Sciatic nerve (tissue), 2 donors: ENCODE measurements around the gene C1orf35. TPM values are rescaled to one million over a fixed set of nuclear protein-coding genes. Genes with fewer than 3 reads are reported as not detected.

Experiments used
- ATAC-seq: fragments of 200-7000 bp; cut with Tn5 transposase; one replicate; pipeline ENCODE4 v1.9.1; 2020; ENCODE audit warnings: mild to moderate bottlenecking, moderate library complexity
- DNase-seq: peaks from one replicate; pipeline ENCODE4 v3.0.0-alpha.2; 2020; ENCODE audit warnings: low spot score
- intact Hi-C: fragments of 100-400 bp; cut with DNase I; formaldehyde crosslinking; loops from one replicate; pipeline ENCODE4 v1.14.2; 2022
- total RNA-seq: library from RNA; stranded (reverse); fragmentation: NEBNext Ultra II Directional; extraction: Animal tissue kit (Norgen Biotek cat#: 25700); gene quantifications from one replicate; pipeline ENCODE4 v1.2.1, GENCODE V29; 2021
- donor health status: DM: no; HTN: no; CAD: no.
- donor health status: DM: no; HTN: no; CAD: no.

The C1orf35 gene
- total RNA-seq, 1 donor from 2014 or later = 15.8 TPM

DNA sequence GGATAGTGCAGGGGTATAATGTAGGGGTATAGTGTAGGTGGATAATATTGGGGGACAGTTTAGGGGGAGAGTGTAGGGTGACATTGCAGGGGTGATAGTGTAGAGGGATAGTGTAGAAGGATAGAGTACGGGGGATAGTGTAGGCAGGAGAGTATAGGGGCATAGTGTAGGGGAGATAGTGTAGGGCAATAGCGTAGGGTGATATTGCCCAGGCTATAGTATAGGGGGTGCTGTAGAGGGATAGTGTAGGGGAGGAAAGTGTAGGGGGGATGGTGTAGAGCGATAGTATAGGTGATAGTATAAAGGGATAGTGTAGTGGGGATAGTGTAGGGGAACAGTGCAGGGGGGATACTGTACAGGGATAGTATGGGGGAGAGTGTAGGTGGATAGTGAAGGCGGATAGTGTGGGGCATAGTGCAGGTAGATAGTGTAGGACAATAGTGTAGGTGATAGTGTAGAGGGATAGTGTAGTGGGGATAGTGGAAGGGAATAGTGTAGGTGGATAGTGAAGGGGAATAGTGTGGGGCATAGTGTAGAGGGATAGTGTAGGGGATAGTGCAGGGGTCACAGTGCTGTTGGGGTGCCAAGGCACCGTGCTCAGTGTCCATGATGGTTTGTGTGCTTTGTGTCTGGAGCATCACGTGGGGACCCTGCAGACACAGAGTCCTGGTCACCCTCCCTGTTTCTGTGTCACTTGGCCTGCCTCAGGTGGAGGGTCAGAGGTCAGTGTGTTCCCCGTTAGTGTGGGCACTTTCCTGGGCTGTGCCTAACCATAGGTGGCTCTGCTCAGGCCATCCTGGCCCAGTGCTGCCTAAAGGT lies 31.1 kb downstream of the C1orf35 start:
- intact Hi-C loops = no loop called here
- ATAC-seq (no peak), DNase-seq (no peak)

DNA sequence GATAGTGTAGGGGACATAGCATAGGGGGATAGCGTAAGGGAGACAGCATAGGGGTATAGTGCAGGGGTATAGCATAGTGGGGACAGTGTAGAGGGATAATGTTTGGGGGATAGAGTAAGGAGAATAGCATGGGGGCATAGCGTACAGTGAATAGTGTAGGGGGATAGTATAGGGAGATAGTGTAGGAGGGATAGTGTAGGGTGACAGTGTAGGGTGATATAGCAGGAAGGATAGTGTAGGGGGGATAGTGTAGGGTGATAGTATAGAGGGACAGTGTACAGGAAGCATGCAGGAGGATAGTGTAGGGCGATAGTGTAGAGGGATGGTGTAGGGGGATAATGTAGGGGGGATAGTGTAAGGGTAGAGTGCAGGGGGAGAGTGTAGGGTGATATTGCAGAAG lies 32.3 kb downstream of the C1orf35 start:
- ATAC-seq = no peak
- intact Hi-C loops = no loop called here
- no peak for DNase-seq

DNA sequence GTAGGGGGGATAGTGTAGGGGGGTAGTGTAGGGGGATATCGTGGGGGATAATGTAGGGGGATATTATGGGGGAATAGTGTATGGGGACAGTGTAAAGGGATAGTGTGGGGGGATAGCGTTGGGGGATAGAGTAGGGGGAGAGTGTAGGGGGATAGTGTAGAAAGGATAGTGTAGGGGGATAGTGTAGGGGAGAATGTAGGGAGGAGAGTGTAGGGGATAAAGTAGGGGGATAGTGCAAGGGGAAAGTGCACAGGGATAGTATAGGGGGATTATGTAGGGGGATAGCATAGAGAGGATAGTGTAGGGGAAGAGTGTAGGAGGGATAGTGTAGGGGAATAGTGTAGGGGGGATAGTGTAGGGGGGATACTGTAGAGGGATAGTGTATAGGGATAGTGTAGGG lies 33.0 kb downstream of the C1orf35 start:
- DNase-seq (no peak), ATAC-seq (no peak)
- intact Hi-C loops = no loop called here

DNA sequence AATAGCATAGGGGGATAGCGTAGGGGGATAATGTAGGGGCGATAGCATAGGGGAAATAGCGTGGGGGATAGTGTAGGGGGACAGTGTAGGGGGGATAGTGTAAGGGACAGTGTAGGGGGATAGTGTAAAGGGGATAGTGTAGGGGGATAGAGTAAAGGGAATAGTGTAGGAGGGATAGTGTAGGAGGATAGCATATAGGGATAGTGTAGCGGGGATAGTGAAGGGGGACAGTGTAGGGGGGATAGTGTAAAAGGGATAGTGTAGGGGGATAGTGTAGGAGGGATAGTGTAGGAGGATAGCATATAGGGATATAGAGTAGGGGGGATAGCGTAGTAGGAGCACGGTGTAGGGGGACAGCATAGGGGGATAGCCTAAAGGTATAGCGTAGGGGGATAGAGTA lies 34.8 kb downstream of the C1orf35 start:
- ATAC-seq = no peak
- intact Hi-C loops = no loop called here

DNA sequence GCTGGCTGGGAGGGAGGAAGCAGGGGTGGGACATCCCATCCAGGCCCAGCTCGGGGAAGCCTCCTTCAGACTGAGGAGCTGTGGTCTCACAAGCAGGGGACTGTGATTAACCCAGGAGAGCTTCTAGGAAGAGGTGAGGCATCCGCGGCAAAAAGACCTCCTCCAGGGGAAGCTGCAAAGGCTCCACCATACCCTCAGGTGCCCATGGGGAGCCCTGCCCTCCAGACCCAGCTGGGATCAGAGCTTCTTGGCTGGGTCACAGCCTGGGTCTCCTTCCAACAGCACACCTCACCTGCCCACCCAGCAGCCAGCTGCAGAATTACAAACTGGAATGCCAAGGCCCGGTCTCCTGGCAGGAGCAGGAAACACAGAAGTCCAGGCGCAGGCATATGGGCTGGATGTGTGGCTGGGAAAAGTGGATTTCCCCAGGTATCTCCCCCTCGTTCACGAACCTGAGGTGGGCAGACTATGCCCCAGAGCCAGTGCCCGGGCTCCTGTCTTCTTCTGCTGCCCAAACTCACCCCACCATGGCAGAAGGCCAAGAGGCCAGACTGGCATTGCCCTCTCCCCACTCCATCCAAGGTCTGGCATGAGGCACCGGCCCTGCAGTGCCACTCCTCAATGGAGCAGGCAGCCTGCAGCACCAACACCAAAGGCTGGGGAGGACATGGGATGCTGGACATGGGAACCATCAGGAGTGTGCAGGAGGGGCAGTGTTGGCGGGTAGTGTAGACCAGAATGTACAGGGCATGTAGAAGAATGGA lies 36.1 kb downstream of the C1orf35 start:
- DNase-seq (no peak), ATAC-seq (no peak)
- intact Hi-C loops = no loop called here

More for the DNA sequence above, 34.8 kb downstream of the C1orf35 start:
- no peak for DNase-seq

DNA sequence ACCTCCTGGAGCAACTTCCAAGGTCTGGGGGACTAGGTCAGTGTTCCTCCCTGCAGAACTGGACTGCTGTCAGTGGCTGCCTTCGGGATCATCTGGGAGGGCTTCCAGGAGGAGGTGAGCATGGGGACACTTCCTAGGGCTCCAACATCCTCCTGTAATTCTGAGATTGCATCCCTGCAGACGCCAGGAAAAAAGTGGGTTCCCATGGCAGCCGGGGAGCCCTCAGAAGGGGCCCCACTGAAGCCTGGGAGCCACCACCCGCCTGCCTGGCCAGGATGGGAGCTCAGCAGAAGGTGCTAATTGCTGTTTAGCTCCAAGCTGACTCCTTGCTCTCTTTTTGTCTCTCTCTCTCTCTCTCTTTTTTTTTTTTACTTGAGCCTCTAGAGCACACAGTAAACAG lies 36.7 kb downstream of the C1orf35 start:
- no peak for DNase-seq
- intact Hi-C loops = no loop called here
- ATAC-seq = no peak

DNA sequence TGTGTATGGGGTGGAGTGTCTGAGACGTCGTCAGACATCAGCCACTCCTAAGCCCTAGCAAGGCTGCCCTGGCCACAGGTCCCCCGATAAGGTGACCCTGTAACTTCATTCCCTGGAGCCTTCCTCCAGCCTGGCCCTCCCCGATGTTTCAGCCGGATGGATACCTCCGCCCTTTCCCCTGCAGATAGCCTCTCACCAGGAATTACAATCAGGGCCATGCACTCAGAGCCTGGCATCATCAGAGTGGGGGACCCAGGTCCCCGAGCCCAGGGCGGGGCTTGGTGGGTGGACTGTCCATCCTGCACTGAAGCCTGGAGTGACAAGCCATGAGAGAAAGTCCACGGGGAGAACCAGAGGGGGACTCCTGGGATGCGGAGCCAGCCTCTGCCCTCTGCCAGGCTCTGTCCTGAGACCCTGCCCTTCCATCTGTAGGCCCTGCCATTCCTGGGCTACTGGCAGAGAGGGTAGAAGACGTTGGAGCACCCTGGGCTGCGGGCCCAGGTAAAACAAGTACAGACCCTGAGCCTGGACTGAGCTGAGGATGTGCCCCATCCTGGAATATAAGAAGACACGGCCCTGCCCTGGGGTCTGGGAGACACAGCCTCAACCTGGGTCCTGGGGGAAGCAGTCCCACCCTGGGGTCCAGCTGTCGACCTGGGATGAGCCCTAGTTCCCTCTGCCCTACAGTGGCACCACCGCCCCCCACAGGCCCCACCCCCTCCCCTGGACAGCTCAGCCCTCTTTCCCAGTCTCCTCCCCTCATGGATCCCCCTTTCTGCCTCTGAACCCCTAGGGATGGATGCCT lies 37.4 kb downstream of the C1orf35 start:
- ATAC-seq = no peak
- no peak for DNase-seq
- intact Hi-C loops = no loop called here

DNA sequence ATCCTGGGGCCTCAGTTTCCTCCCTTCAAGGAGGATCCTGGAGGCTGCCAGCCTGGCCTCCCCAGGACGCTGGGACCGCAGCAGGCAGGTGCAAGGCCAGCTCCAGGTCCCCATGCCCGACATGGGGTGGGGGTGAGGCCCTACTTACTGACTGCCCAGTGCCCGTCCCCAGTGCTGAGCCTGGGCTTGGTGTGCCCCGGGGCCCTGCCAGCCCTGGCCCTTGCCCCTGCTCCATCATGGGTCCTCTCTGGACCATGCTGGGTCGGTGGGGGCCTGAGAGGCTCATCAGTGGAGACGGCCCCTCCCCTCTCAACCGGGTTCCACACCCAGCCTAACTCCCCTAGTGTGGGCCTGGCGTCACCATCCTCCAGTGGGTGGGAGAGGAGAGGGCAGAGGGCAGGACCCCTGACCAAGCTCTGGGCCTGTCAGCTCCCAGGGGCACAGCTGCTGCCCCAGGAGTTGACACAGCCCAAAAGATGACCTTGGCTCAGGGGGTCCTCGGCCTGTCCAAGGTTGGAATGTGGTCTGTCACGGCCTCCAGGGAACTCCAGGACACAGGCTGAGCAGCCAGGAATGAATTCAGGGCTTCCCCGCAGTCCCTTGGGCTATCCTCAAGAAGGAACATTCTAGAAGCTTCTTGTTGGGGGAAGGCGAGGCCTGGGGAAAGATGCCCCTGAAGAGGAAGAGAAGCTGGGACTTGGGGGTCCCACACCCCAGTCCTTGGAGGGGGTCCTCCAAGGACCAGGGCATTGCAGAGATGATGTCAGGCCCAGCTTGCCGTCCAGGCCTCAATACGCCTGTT lies 38.2 kb downstream of the C1orf35 start:
- ATAC-seq = no peak
- intact Hi-C loops = no loop called here
- no peak for DNase-seq

DNA sequence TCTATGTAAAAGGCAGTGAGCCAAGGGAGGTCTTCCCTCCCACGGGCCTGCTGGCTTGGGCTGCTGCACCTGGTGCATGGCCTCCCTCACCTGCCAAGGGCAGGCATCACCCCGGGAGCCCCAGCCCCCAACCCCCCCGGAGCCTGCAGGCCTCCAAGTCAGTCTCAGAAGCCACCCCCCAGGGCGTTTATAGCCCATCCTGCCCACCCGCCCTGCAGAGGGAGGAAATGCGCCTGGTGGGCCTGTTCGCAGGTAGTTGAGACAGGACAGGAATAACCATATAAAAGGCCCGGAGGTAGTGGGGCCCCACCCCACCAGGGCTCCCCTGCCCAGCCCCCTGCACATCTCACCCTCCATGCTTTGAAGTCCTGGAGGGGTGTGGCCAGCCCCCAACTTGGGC lies 38.8 kb downstream of the C1orf35 start:
- no peak for DNase-seq
- ATAC-seq = no peak

DNA sequence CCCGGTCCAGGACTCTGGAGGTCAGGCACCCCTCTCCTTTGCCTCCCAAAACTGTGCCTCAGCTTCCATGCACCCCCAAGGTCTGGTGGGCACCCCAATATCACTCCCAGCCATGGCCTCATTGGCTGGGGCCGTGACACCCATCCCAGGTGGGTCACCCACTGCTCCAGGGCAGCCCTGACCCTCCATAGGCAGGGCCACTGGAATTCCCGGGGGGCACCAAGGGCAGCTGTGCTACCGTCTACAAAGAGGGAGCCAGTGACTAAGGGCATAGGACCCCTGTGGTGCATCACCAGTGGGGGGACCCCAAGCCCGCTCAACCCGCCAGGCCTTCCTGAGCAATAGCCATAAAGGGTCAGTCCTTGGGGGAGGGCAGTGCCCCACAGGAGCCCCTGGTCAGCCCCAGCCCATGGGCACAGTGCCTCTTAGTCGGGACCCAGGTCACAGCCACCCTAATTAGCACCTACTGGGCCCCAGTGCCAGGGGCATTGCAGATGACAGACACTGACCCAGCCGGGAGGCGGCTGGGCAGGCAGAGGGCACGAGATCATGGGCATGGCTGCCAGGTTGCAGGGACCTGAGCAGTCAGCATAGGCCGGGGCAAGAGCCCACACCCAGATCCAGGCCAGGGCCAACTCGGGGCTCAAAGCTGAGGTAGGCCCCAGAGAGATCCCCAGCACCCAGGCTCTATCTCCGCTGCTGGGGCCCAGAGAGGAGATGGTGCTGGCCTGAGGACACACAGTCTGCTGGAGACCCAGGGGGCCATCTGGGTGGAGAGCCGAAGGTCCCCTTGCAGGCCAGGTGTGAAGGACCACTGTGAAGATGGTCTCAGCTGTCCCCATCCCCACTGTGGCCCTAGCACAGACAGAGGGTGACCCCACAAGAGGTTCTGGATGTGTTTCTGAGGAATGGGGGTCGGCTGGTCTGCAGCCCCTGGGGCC lies 39.6 kb downstream of the C1orf35 start:
- intact Hi-C loops = no loop called here
- ATAC-seq (no peak), DNase-seq (no peak)

More for the DNA sequence above, 38.8 kb downstream of the C1orf35 start:
- intact Hi-C loops = no loop called here

DNA sequence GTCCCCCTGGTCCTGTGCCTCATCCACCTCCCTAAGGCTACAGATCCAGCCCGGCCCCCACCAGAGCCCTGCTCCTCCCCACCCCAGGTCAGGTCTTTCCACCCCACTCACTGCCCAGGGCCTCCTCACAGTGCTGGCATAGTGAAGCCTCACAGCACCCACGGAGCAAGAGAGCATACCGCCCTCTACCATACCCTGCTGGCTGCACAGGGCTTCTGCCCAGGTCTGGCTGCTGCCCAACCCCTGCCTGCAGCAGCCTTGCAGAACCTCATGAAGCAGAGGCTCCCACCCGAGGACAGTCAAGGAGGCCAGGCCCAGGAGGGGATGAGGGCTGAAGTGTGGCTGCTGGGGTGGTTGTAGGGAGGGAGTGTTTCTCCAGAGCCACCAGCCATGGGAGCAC lies 40.3 kb downstream of the C1orf35 start:
- no peak for ATAC-seq
- intact Hi-C loops = no loop called here
- DNase-seq = no peak

DNA sequence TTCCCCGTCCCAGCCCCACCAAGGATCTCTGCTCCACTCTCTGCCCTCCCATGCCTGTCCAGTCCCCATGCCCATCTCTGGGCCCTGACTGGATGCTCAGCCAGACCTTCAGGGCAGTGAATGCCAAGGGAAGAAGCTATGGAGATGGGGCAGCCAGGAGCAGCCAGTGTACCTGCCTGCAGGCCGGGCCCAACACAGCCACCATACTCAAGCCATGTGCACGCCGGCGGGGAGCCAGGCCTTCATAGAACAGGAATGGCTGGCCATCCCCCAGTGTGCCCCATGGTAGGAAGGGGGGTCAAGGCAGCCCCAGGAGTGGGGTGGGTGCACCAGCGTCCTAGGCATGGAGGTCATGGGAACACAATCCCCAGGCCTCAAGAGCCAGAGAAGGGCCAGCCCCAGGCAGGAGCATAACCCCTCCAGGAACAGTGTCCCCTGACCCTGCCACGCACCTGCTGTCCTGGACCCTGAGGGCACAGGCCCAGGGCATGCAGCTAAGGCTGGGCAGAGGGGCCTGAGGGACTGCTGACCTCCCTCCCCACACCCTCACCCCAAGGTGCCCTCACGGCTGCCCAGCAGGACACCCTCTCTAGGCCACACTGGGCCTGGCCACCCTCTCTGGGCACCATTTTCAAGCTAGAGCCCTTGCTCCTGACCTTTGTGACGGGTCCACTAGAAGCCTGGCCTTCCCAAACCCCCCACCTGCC lies 40.9 kb downstream of the C1orf35 start:
- DNase-seq = no peak
- intact Hi-C loops = no loop called here
- no peak for ATAC-seq

DNA sequence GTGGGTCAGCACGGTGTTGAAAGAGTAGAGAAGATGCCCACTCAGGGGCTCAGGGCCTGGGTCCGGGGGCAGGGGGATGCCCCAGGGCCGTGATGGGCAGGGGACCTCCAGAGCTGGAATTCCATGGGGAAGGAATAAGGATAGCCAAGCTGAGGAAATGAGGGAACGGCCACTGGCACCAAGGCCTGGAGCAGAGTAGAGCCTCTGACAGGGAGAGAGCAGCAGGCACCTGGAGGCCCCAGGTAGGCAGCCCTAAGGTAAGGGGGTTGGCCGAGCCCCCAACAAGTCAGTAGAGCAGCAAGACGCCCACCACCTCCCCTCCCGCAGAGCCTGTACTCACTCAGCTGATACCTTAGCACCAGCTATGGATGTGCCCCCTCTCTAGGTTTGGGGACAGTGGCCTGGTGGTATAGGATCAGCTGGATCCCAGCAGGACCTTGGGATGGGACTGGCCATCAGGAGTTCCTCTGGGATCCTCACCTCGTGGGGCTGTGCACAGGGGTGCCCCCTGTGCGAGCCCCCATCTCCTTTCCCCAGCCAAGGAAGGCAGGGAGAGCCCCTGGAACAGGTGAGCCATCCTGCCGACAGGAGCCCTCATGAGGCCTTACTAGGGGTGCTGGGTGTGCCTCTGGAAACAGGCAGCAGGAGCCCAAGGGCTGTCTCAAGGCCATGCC lies 41.6 kb downstream of the C1orf35 start:
- ATAC-seq = no peak
- DNase-seq = no peak
- intact Hi-C loops = no loop called here

DNA sequence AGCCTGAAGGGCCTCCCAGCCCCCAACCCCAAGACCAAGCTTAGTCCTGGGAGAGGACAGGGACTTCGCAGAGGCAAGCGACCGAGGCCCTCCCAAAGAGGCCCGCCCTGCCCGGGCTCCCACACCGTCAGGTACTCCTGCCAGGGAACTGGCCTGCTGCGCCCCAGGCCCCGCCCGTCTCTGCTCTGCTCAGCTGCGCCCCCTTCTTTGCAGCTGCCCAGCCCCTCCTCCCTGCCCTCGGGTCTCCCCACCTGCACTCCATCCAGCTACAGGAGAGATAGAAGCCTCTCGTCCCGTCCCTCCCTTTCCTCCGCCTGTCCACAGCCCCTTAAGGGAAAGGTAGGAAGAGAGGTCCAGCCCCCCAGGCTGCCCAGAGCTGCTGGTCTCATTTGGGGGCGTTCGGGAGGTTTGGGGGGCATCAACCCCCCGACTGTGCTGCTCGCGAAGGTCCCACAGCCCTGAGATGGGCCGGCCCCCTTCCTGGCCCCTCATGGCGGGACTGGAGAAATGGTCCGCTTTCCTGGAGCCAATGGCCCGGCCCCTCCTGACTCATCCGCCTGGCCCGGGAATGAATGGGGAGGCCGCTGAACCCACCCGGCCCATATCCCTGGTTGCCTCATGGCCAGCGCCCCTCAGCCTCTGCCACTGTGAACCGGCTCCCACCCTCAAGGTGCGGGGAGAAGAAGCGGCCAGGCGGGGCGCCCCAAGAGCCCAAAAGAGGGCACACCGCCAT lies 42.5 kb downstream of the C1orf35 start:
- intact Hi-C loops = no loop called here
- ATAC-seq (no peak), DNase-seq (peak; percentile 50)

DNA sequence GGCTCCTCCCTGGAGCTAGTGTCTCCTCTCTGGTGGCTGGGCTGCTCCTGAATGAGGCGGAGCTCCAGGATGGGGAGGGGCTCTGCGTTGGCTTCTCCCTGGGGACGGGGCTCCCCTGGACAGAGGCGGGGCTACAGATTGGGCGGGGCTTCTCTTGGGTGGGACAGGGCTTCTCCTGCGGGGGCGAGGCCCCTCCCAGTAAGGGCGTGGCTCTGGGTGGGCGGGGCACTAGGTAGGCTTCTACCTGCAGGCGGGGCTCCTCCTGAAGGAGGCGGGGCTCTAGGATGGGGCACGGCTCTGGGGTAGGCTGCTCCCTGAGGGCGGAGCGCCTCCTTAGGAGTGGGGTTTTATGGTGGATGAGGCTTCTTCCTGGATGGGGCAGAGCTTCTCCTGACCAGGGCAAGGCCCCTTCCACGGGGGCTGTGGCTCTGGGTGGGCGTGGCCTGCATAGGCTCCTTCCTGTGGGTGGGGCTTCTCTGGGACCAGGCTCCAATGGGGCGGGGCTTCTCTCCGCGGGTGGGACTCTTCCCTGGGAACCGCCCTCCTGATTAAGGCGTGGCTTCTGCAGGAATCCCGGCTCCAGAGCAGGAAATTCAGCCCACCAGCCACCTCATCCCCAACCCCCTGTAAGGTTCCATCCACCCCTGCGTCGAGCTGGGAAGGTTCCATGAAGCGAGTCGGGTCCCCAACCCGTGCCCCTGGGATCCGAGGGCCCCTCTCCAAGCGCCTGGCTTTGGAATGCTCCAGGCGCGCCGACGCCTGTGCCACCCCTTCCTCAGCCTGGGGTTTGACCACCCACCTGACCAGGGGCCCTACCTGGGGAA lies 43.3 kb downstream of the C1orf35 start:
- intact Hi-C loops = no loop called here
- ATAC-seq (peak; percentile 16), DNase-seq (peak; percentile 61)
